Astrocyte (in vitro differentiated cells and primary cell): Measurements from ENCODE around the gene ELP6. TPM values are rescaled to one million over a fixed set of nuclear protein-coding genes. Genes with fewer than 3 reads are reported as not detected.

ENCODE experiments used
- total RNA-seq: library from RNA; stranded (reverse); gene quantifications from 2 replicates; pipeline ENCODE4 v1.2.1, GENCODE V29; 2021

ELP6 gene
- total RNA-seq, 1 donor from 2014 or later, result 27.6 TPM

Other genes with a start within 250 kb of the ELP6 start
- 7.5 and 8.1 TPM in 2 replicates for gene KIF9, start 230.9 kb downstream of the ELP6 start, total RNA-seq
- gene KLHL18, start 230.8 kb downstream of the ELP6 start, total RNA-seq, result 49.3 and 53.2 TPM in 2 replicates
- gene PTPN23, start 132.7 kb downstream of the ELP6 start, total RNA-seq, result 40.3 and 40.4 TPM in 2 replicates
- 47.9 TPM in 2 replicates for gene SCAP, start 37.8 kb downstream of the ELP6 start, total RNA-seq
- gene CSPG5, start 65.2 kb upstream of the ELP6 start, total RNA-seq, result 1.2 and 2.2 TPM in 2 replicates